Measurements from ENCODE around the gene FOSL2. TPM values are rescaled to one million over a fixed set of nuclear protein-coding genes. Genes with fewer than 3 reads are reported as not detected.

The FOSL2 gene
- total RNA-seq, 1 donor from 2014 or later, result 60.5 TPM

DNA sequence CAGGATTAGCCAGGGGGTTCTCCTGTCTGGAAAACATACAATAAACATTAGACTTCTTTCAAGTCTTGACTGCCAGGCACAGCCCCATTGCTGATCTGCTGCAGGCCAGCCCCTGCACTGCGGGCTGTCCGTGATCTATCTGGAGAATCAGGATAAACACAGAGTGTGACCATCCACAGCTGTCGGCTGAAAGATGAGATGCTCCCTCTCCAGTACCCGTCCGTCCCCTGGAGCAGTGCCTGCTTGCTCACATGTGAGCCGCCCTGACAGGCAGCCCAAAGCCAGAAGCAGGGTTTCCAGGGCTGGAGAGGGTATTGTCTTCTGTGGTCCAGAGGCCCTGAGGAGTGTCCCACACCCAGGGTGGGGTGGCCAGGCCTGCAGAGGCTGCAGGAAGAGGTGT, 46.1 kb upstream of the FOSL2 start:
- H3K27ac Mint-ChIP-seq, result no peak overlapping the region
- no peak overlapping the region for H3K4me3 Mint-ChIP-seq
- TF ChIP-seq, protein P1, sequence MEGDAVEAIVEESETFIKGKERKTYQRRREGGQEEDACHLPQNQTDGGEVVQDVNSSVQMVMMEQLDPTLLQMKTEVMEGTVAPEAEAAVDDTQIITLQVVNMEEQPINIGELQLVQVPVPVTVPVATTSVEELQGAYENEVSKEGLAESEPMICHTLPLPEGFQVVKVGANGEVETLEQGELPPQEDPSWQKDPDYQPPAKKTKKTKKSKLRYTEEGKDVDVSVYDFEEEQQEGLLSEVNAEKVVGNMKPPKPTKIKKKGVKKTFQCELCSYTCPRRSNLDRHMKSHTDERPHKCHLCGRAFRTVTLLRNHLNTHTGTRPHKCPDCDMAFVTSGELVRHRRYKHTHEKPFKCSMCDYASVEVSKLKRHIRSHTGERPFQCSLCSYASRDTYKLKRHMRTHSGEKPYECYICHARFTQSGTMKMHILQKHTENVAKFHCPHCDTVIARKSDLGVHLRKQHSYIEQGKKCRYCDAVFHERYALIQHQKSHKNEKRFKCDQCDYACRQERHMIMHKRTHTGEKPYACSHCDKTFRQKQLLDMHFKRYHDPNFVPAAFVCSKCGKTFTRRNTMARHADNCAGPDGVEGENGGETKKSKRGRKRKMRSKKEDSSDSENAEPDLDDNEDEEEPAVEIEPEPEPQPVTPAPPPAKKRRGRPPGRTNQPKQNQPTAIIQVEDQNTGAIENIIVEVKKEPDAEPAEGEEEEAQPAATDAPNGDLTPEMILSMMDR (IDR thresholded peaks at IDR 0.05; ENCODE audit: unreplicated experiment), result no peak
- no peak for DNase-seq (ENCODE audit: low spot score in 2 of 2, unreplicated experiment in 2 of 2)
- no peaks in the 10 kb centered on the region for H3K27me3 Mint-ChIP-seq (ENCODE audit: low read depth)
- no peaks in the 10 kb centered on the region for H3K9me3 Mint-ChIP-seq
- H3K4me1 Mint-ChIP-seq, result peaks cover 18% of the 10 kb centered on the region
- no peaks in the 10 kb centered on the region for H3K36me3 Mint-ChIP-seq

DNA sequence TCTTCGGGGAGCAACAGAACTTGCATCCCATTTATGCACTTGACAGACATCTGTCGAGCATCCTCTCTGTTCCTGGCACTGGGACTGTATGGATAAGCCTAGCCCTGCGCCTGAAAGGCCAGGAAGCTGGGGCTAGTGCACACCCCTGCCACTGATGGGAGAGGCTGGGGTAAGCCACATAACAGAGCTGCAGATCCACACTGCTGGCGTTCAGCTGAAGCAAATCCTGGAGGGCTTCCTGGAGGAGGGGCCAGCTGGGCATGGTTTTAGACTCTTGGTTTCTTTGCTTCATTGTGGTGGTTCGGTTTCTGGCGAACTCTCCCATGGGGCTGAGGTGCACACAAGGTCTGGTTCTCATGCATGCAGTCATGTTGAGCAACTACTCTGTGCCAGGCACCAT, 45.5 kb upstream of the FOSL2 start:
- H3K27ac Mint-ChIP-seq, result no peak overlapping the region
- no peaks in the 10 kb centered on the region for H3K36me3 Mint-ChIP-seq
- no peak overlapping the region for H3K4me3 Mint-ChIP-seq
- no peaks in the 10 kb centered on the region for H3K9me3 Mint-ChIP-seq
- H3K4me1 Mint-ChIP-seq, result peaks cover 20% of the 10 kb centered on the region
- DNase-seq (ENCODE audit: low spot score in 2 of 2, unreplicated experiment in 2 of 2), result no peak
- TF ChIP-seq, protein P1 (IDR thresholded peaks at IDR 0.05; ENCODE audit: unreplicated experiment), result no peak
- H3K27me3 Mint-ChIP-seq (ENCODE audit: low read depth), result no peaks in the 10 kb centered on the region

DNA sequence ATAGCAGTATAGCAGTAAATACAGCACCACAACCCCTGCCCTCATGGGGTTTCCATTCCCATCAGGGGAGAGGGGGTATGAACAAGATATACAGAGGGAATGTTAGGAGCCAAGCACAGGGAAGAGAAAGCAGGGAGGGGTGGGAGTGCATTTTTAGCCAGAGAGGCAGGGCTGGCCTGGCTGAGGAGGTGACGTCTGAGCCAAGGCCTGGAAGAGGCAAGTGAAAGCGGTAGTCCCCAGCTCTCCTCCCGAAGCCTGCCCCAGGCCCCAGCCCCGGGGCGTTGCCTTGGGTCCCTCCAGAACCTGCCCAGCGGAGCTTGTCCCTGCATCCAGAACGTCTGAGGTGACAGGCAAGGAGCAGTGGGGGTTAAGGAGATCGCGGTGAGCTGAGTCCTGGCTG, 45.1 kb upstream of the FOSL2 start:
- Mint-ChIP-seq H3K4me1 (peaks cover 20% of the 10 kb centered on the region), H3K9me3 (no peaks in the 10 kb centered on the region), H3K27ac (no peak overlapping the region), H3K36me3 (no peaks in the 10 kb centered on the region), H3K4me3 (no peak overlapping the region), H3K27me3 (ENCODE audit: low read depth) (no peaks in the 10 kb centered on the region)
- no peak for DNase-seq (ENCODE audit: low spot score in 2 of 2, unreplicated experiment in 2 of 2)
- TF ChIP-seq, protein P1 (IDR thresholded peaks at IDR 0.05; ENCODE audit: unreplicated experiment), result no peak

DNA sequence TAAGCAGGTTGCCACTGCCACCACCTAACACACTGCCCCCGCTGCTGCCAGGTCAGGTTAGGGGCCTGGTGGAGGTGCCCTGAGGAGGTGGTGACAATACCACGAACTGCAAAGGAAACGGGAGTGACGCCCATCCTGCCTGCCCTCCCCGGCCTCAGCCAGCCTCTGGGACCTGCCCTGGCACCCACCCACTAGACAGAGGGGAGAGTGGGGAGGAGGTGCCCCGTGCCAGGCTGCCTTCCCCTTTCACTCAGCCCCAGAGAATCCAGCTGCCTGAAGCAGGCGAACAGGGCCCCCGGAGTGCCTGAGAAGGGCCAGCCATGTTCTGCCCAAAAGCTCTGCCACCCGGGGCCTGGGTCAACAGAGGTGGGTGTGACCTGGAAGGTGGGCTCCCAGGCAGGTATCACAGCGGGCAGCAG, 44.5 kb upstream of the FOSL2 start:
- no peak for DNase-seq (ENCODE audit: low spot score in 2 of 2, unreplicated experiment in 2 of 2)
- no peaks in the 10 kb centered on the region for H3K9me3 Mint-ChIP-seq
- peaks cover 16% of the 10 kb centered on the region for H3K4me1 Mint-ChIP-seq
- H3K27ac Mint-ChIP-seq, result no peak overlapping the region
- no peaks in the 10 kb centered on the region for H3K36me3 Mint-ChIP-seq
- H3K27me3 Mint-ChIP-seq (ENCODE audit: low read depth), result no peaks in the 10 kb centered on the region
- TF ChIP-seq, protein P1 (IDR thresholded peaks at IDR 0.05; ENCODE audit: unreplicated experiment), result no peak
- H3K4me3 Mint-ChIP-seq, result no peak overlapping the region

DNA sequence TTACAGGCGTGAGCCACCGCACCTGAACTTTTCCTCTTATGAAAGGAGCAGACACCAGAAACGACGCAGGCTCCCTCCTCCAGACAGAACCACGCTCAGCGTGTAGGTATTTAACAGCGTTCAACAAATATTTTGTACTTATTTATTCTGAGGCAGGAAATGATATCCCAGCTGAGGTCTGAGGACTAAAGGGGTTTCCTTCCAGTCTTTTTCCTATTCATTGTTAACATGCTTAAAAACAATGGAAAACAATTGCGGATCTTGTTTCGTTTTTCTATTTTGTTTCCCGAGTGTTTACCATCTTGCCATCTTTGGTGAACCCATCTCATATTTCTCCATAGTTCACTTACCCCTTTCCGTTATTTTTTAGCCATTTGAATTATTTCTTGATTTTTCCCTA, 43.7 kb upstream of the FOSL2 start:
- Mint-ChIP-seq H3K36me3 (no peaks in the 10 kb centered on the region), H3K27me3 (ENCODE audit: low read depth) (no peaks in the 10 kb centered on the region), H3K4me1 (peaks cover 13% of the 10 kb centered on the region), H3K27ac (no peak overlapping the region), H3K4me3 (no peak overlapping the region), H3K9me3 (no peaks in the 10 kb centered on the region)
- DNase-seq (ENCODE audit: low spot score in 2 of 2, unreplicated experiment in 2 of 2), result no peak
- TF ChIP-seq, protein P1 (IDR thresholded peaks at IDR 0.05; ENCODE audit: unreplicated experiment), result no peak

DNA sequence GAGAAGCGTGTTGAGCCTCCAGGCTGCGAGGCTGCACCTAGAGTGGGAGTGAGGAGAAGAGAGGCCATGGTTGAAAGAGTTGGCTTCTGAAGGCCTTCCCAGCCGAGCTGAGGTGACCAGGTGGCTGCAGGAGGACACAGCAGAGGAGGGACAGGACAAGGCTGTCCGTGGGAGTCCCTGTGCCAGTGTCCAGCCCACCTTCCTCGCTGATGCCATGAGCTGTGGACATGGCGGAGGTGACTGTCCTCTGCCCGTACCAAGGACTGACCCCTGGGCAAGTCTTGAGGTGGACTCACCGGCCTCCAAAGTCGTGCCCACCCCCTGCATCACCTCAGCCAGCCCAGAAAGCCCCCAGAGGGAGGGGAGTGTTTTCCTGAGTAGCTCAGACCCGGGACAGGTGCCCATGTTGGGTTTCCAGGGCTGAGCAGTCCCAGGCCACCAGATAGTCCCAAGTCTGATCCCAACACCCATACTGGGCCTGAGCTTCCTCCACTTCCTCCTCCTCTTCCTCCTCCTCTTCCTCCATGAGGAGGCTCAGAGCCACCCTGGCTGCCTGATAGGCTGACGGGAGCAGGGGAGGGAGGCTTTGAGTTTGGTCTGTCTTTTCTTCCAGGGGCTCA, 43.0 kb upstream of the FOSL2 start:
- Mint-ChIP-seq H3K9me3 (no peaks in the 10 kb centered on the region), H3K4me3 (no peak overlapping the region), H3K4me1 (peaks cover 13% of the 10 kb centered on the region), H3K27ac (no peak overlapping the region), H3K36me3 (no peaks in the 10 kb centered on the region), H3K27me3 (ENCODE audit: low read depth) (no peaks in the 10 kb centered on the region)
- no peak for DNase-seq (ENCODE audit: low spot score in 2 of 2, unreplicated experiment in 2 of 2)
- TF ChIP-seq, protein P1 (IDR thresholded peaks at IDR 0.05; ENCODE audit: unreplicated experiment), result no peak
